Ammon's horn (tissue), 1 donor: Measurements from ENCODE around the gene EDEM1.
"Not testable (repeated sequence)": the region's sequence is repeated elsewhere in the genome, so short reads cannot be mapped to it uniquely, and the experiment has no call there.

Source experiments
- DNase-seq: peaks from one replicate; pipeline ENCODE4 v3.0.0-alpha.2; 2016; ENCODE audit warnings: low spot score

EDEM1 gene

DNA sequence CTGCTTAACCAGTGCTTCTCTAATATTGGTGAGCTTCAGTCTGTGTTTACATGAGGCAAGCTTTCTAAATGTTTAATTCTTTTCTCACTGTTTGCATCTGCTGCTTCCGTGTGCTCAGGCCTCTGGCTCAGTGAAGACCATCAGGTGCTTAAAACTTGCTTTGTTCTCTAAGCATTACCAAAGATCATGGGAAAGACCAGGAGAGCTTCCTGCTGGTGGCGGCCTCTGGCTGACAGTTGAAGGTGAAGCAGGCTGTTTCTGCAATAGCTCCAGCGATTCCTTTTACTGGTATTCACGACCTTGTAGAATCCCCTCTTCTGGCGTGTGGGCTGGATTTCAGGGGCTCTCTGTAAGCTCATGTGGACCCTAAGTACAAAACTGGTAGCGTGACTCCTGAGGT is 45.1 kb downstream of the EDEM1 start:
- no peak for DNase-seq

GRCh38 chr3:5233026-5233425 is 45.5 kb downstream of the EDEM1 start:
- DNase-seq = no peak

DNA sequence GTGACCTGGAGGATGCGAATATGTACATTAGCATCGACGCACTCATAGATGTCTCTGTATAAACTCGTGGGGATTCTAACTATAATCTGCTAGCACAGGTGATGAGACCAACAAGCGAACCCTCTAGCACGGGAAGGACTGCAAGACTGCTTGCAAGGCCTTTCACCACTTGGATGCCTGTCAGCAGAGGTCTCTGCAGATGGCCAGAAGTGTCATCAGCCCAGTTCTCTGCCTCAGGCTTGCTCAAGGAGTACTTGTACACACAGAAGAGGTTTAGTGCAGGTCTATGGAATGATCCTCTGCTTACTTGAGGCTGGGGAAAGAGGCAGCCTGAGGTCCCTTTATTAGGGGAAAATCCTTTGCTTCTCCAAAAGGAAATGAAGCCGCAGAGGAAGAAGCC is 48.1 kb downstream of the EDEM1 start:
- no peak for DNase-seq

DNA sequence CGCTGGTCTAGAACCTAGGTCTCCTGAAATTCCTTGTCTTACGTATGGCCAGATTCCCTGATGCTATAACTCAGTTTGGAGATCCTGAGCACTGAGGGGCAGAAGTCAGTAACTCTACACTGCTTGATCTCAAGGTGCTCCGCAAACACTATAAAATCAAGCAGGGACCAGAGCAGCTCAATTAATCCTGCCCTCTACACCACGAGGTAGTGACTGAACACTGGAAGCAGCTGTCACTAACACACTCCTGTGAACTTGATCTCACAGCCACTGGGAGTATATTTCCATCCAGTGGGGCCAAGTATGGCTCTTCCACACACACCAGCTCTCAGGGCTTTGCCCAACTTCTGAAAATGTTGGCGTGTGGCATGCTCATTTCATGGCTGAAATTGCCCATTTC is 51.0 kb downstream of the EDEM1 start:
- DNase-seq = no peak

DNA sequence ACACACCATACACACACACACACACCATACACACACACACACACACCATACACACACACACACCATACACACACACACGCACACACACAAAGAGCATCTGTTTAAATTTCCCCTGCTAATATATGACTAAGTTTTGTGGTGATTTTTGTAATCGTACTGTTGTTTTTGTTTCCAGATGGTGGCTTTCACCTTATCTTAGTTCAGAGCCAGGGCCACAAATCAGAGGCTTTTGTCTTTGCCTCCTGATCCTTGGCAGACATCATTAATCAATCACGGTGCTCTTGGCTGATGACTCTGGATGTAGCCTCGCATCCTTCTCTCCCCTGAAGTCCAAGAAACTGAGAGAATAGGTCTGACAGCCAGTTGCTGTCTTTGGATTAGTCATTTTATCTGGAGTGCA is 52.1 kb downstream of the EDEM1 start:
- DNase-seq = no peak

- DNase-seq = no peak
These were observed 53.2 kb downstream of the EDEM1 start for GRCh38 chr3:5240740-5241139.

GRCh38 chr3:5242785-5243184 is 55.3 kb downstream of the EDEM1 start:
- DNase-seq = not testable (repeated sequence)

DNA sequence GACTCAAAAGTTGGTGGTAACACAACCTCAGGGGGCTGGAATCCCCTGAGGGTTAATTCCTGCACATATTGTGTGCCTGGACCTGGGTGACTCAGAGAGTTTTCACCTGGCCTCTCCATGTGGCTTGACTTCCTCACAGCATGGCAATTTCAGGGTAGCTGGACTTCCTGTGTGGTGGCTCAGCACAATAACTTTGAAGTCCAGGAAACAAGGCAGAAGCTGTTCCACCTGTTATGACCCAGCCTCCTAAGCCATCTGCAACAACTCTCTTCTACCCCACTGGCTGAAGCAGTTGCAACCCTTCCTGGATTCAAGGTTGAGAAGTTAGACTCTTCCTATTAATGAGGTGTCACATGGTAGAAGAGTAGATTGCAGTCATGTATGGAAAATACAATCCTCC is 58.4 kb downstream of the EDEM1 start:
- no peak for DNase-seq

DNA sequence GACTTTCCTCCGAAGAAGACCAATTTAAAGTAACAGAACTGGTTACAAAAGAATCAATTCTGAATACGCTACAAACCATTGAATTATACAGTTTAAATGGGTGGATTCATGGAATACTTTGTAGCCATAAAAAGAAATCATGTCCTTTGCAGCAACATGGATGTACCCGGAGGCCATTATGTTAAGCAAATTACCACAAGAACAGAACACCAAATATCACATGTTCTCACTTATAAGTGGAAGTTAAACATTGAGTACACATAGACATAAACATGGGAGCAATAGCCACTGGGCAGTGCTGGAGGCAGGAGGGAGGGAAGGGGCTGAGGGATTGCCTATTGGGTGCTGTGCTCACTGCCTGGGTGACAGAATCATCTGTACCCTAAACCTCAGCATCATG is 61.3 kb downstream of the EDEM1 start:
- no peak for DNase-seq

GRCh38 chr3:5250467-5251195 is 63.1 kb downstream of the EDEM1 start:
- DNase-seq = peak; percentile 11

GRCh38 chr3:5251196-5251583 is 63.7 kb downstream of the EDEM1 start:
- DNase-seq = no peak

DNA sequence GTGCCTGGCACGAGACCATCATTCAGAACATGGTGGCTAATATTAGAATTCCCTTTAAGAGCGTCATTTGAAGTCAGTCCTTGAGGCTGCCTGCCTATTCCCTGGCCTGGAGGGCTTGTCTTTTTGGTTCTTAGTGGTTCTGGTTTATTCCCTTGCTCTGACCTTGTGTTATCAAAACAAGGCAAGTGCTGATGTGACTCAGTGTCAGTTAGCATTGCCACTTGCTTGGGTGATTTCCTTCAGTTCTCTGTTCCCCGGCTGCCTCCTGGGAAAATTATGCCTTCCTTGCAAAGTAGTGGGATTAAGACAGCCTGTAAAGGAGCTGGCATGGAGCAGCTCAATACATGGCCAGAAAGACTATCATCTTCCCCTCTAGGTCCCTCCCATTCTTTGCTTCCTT is 64.6 kb downstream of the EDEM1 start:
- DNase-seq = no peak

DNA sequence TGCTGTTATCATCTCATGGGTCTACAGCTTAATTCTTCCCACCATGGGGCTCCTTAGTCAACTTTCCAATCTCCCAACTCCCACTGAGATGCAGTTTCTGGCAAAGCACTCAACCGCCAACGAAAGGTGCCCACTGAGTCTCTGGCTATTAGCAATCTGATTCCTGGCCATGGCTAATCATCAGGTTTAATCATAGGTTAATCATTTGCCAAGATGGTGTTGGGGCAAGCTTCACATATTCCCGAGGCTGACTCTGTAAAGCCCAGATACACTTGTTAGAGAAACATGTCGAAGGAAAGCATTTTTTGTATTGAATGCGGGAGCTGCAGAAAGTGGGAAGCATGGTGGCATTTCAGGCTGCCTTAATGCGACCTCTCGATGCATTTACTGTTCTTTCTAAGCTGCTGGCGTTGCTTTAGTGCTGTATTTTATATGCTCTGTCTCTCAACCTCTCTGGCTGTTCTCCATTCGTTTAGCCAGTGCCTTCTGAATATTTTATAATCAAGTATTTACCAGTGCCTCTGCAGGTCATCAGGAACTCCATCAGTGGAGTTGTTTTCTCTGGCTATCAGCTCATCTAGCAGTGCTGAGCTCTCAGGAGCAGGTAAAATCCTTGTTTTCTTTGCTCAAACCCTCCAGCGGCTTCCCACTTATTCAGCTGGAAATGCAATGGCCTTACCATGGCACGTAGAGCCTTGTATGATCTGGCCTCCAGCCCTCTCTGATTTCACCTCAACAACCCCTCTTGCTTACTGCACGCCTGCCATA is 67.0 kb downstream of the EDEM1 start:
- no peak for DNase-seq

- DNase-seq = no peak
These were observed 68.2 kb downstream of the EDEM1 start for GRCh38 chr3:5255404-5256344.

- DNase-seq = no peak
These were observed 71.0 kb downstream of the EDEM1 start for GRCh38 chr3:5258526-5258925.

DNA sequence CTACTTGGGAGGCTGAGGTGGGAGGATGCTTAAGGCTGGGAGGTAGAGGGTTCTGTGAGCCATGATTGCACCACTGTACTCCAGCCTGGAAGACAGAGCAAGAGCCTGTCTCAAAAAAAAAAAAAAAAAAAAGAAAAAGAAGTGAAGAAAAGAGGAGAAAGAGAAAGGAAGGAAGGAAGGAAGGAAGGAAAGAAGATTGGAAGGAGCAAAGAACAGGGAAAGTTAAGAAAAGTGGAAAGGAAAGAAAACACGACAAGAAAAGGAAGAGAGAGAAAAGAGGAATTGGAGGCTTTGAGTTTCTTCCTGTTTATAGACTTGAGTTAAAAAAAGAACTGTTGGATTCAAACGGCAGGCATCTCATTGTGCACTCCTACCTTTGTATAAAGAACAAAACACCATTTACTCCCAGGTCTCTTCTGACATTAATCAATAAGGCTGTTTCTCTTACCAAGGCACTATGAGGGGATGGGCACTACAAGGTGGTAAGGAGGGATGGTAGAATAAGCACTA is 73.5 kb downstream of the EDEM1 start:
- DNase-seq = no peak

GRCh38 chr3:5262507-5262906 is 75.0 kb downstream of the EDEM1 start:
- no peak for DNase-seq

GRCh38 chr3:5264093-5264600 is 76.6 kb downstream of the EDEM1 start:
- no peak for DNase-seq

- no peak for DNase-seq
These were observed 77.6 kb downstream of the EDEM1 start for GRCh38 chr3:5264896-5265770.

- no peak for DNase-seq
These were observed 79.7 kb downstream of the EDEM1 start for GRCh38 chr3:5267252-5267651.

GRCh38 chr3:5267889-5268288 is 80.4 kb downstream of the EDEM1 start:
- DNase-seq = no peak
